OCI-LY7 (cell line): Measurements from ENCODE around the gene DIPK1B. TPM values are rescaled to one million over a fixed set of nuclear protein-coding genes. Genes with fewer than 3 reads are reported as not detected.
A peak's percentile ranks its signal among the peaks of the same experiment; 100 is the strongest.
"Not testable (repeated sequence)": the region's sequence is repeated elsewhere in the genome, so short reads cannot be mapped to it uniquely, and the experiment has no call there.

Experiments
- BruUV-seq: library from RNA; stranded (reverse); fragments of 400-500 nt; replicated peaks from 2 replicates; lab custom pipeline; 2021; lab: Mats Ljungman, UMichigan
- CTCF ChIA-PET: fragments of 300-600 bp; sonication (Branson Sonifier 250); formaldehyde crosslinking; loops from one replicate; lab custom pipeline; 2022; ENCODE audit warnings: antibody characterized with exemption; ENCODE audit not compliant: unreplicated experiment; lab: Charles Lee
- POLR2A ChIA-PET: fragments of 300-600 bp; sonication (Branson Sonifier 250); formaldehyde crosslinking; loops from one replicate; lab custom pipeline; 2022; ENCODE audit warnings: antibody characterized with exemption; lab: Charles Lee
- DNase-seq: peaks from one replicate; pipeline ENCODE4 v3.0.0-alpha.2; 2015; ENCODE audit warnings: low spot score
- H2AFZ ChIP-seq: fragments of 200-600 bp; sonication (generic), shearing (Covaris generic); 2 replicates; pipeline ENCODE4 v1.6.1; 2014; ENCODE audit warnings: mild to moderate bottlenecking, antibody characterized with exemption, low read length, moderate library complexity
- H3K27ac ChIP-seq: fragments of 200-600 bp; sonication (generic); 2 replicates; pipeline ENCODE4 v1.5.1; 2014; ENCODE audit warnings: mixed run types, low read depth, mild to moderate bottlenecking, moderate library complexity, low read length, inconsistent platforms; ENCODE audit not compliant: poor library complexity, severe bottlenecking
- H3K36me3 ChIP-seq: fragments of 200-600 bp; sonication (generic); 2 replicates; pipeline ENCODE4 v1.6.1; 2014; ENCODE audit warnings: mild to moderate bottlenecking, antibody characterized with exemption, low read length, moderate library complexity, mixed read lengths; ENCODE audit not compliant: insufficient read depth
- H3K4me1 ChIP-seq: fragments of 200-600 bp; sonication (generic); 2 replicates; pipeline ENCODE4 v1.5.1; 2014; ENCODE audit warnings: mild to moderate bottlenecking, low read length; ENCODE audit not compliant: insufficient read depth, poor library complexity, severe bottlenecking
- H3K4me2 ChIP-seq: fragments of 200-600 bp; sonication (generic); 2 replicates; pipeline ENCODE4 v1.6.1; 2014; ENCODE audit warnings: mild to moderate bottlenecking, low read length
- H3K4me3 ChIP-seq: fragments of 200-600 bp; sonication (generic); 2 replicates; pipeline ENCODE4 v1.5.1; 2014; ENCODE audit warnings: mild to moderate bottlenecking, low read depth, low read length; ENCODE audit not compliant: poor library complexity, severe bottlenecking
- H3K79me2 ChIP-seq: fragments of 200-600 bp; sonication (generic); 2 replicates; pipeline ENCODE4 v1.6.1; 2016; ENCODE audit warnings: low read depth, mild to moderate bottlenecking, low read length, moderate library complexity, mixed read lengths; ENCODE audit not compliant: insufficient read depth
- H3K9me2 ChIP-seq: fragments of 200-600 bp; sonication (generic); 2 replicates; pipeline ENCODE4 v1.6.1; 2016; ENCODE audit warnings: mild to moderate bottlenecking, low read length, mixed read lengths; ENCODE audit not compliant: insufficient read depth
- H3K9me3 ChIP-seq: fragments of 200-600 bp; sonication (generic); 2 replicates; pipeline ENCODE4 v1.6.1; 2014; ENCODE audit warnings: mild to moderate bottlenecking, mixed run types, low read length, mixed read lengths
- H4K20me1 ChIP-seq: fragments of 200-600 bp; sonication (generic); 2 replicates; pipeline ENCODE4 v1.6.1; 2014; ENCODE audit warnings: mild to moderate bottlenecking, antibody characterized with exemption, low read length, moderate library complexity, mixed read lengths; ENCODE audit not compliant: insufficient read depth
- CTCF ChIP-seq: fragments of 200-600 bp; sonication (generic); conservative IDR thresholded peaks from 2 replicates; pipeline ENCODE4 v1.5.1; 2014; ENCODE audit warnings: mild to moderate bottlenecking, antibody characterized with exemption, low read length, moderate library complexity, mixed read lengths
- EZH2phosphoT487 ChIP-seq: fragments of 200-600 bp; sonication (generic); IDR thresholded peaks from 2 replicates; pipeline ENCODE4 v1.6.1; 2018; ENCODE audit warnings: low read depth, borderline replicate concordance, mild to moderate bottlenecking, mixed run types, antibody characterized with exemption, low read length, moderate library complexity, mixed read lengths
- intact Hi-C: fragments of 100-400 bp; cut with micrococcal nuclease; formaldehyde crosslinking; loops from one replicate; pipeline ENCODE4 v1.10.0; 2022; ENCODE audit not compliant: unreplicated experiment
- total RNA-seq, 2 experiments: library from RNA; depleted of rRNA in 1 of 2; stranded (reverse); fragments of >200 nt in 1 of 2; shearing (Covaris generic) in 1 of 2; gene quantifications; 2 replicates each; pipeline ENCODE4 v1.2.3, GENCODE V29; 2014 to 2022

Gene DIPK1B
- total RNA-seq, 2 experiments from 2014 or later = 0.30 to 13.3 TPM

- intact Hi-C loops = no loop called here
- no peaks in the 10 kb centered on the region for H3K9me3 ChIP-seq
- no peak overlapping the region for H3K4me2 ChIP-seq
- BruUV-seq = no TSS peak
- no peaks in the 10 kb centered on the region for H3K79me2 ChIP-seq
- no peaks in the 10 kb centered on the region for H4K20me1 ChIP-seq
- H2AFZ ChIP-seq = no peak overlapping the region
- no peak for TF ChIP-seq EZH2phosphoT487
- no peak for TF ChIP-seq CTCF
- no peaks in the 10 kb centered on the region for H3K9me2 ChIP-seq
- H3K4me1 ChIP-seq = no peaks in the 10 kb centered on the region
- CTCF ChIA-PET = no interaction called here
- POLR2A ChIA-PET = no interaction called here
- no peak overlapping the region for H3K4me3 ChIP-seq
- no peaks in the 10 kb centered on the region for H3K36me3 ChIP-seq
- no peak for DNase-seq
- no peak overlapping the region for H3K27ac ChIP-seq
Measured at GRCh38 chr9:136760424-136760823, 48.1 kb downstream of the DIPK1B start.

DNA sequence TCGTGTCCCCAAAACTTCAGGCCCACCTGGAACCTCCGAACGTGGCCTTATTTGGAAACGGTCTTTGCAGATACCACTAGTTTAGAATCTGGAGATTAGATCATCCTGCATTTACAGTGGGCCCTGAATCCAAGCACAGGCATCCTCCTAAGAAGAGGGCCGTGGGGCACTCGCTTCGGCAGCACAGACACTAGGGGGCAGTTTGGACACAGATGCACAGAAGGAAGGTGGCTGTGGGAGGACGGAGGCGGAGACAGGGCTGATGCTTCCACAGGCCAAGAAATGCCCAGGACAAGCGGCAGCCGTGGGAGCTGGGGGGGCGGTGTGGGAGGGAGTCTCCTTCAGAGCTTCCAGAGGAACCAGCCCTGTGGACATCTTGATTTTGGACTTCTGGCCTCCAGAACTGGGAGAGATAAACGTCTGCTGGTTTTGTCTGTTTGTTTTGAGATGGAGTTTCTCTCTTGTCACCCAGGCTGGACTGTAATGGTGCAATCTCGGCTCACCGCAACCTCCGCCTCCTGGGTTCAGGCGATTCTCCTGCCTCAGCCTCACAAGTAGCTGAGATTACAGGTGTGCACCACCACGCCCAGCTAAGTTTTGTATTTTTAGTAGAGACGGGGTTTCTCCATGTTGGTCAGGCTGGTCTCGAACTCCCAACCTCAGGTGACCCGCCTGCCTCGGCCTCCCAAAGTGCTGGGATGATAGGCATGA, 48.6 kb downstream of the DIPK1B start:
- POLR2A ChIA-PET = not testable (repeated sequence)

More for the DNA sequence above, 48.6 kb downstream of the DIPK1B start:
- H3K36me3 ChIP-seq, H3K4me2 ChIP-seq, H3K9me2 ChIP-seq, intact Hi-C loops, H3K4me3 ChIP-seq, H3K4me1 ChIP-seq, BruUV-seq, H3K27ac ChIP-seq, H2AFZ ChIP-seq, H3K79me2 ChIP-seq, H3K9me3 ChIP-seq, H4K20me1 ChIP-seq: not testable (repeated sequence)
- peak; percentile 55 for DNase-seq
- CTCF ChIA-PET = interaction anchor here (0.7 kb wide), 1 partner anchor 275 kb away, joined by 12 read pairs; no protein-coding TSS in a partner anchor
- peak; percentile 78 for TF ChIP-seq CTCF
